Measurements from ENCODE around the gene HDDC3. TPM values are rescaled to one million over a fixed set of nuclear protein-coding genes. Genes with fewer than 3 reads are reported as not detected.
A peak's percentile ranks its signal among the peaks of the same experiment; 100 is the strongest.
"Not testable (repeated sequence)": the region's sequence is repeated elsewhere in the genome, so short reads cannot be mapped to it uniquely, and the experiment has no call there.

Gene HDDC3
- total RNA-seq, 1 experiment from 2014 or later: 13.3 TPM

DNA sequence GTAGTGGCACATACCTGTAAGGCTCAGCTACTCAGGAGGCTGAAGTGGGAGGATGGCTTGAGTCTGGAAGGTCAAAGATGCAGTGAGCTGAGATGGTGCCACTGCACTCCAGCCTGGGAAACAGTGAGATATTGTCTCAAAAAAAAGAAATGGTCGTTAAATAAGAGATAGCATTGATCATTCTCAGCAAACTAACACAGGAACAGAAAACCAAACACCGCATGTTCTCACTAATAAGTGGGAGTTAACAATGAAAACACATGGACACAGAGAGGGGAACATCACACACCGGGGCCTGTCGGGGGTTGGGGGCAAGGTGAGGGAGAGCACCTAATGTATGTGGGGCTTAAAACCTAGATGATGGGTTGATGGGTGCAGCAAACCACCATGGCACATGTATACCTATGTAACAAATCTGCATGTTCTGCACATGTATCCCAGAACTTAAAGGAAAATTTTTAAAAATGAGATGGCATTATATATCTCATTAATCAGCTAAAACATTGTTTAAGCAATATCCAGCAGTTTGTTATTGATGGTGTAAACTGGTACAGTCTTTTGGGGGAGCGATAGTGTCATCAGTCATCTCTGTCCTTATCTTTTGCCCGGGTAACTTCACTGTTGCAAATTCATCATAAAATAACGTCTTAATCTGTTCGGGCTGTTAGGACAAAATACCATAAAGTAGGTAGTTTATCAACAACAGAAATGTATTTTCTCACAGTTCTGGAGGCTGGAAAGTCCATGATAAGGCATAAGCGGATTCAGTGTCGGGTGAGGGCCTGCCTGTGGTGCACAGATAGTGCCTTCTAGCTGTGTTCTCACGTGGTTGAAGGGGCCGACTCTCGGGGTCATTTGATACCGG, 30.9 kb downstream of the HDDC3 start:
- Histone ChIP-seq H4K91ac (ENCODE audit: insufficient read length, low read depth, low read length) (no peak overlapping the region), H2BK5ac (ENCODE audit: insufficient read length, low read length) (no peak overlapping the region), H3K79me2 (ENCODE audit: insufficient read depth, low read length) (no peaks in the 10 kb centered on the region), H3T11ph (ENCODE audit: low read length) (no peak overlapping the region), H3K9ac (ENCODE audit: extremely low read depth, insufficient read length, low read length) (no peak overlapping the region), H3K23me2 (ENCODE audit: insufficient read length, low read depth, low read length, poor library complexity, severe bottlenecking) (peaks cover 8% of the 10 kb centered on the region), H3K18ac (ENCODE audit: insufficient read length, low read depth, low read length) (no peak overlapping the region), H3K4me2 (ENCODE audit: insufficient read depth, insufficient read length, low read length) (no peak overlapping the region), H3K27ac (ENCODE audit: insufficient read length, low read depth, low read length) (no peak overlapping the region), H2AFZ (ENCODE audit: low read length) (no peak overlapping the region), H2BK20ac (ENCODE audit: low read depth, low read length, poor library complexity, severe bottlenecking) (no peak overlapping the region), H4K8ac (replicated peaks; ENCODE audit: insufficient read length, low read depth, low read length) (no peak overlapping the region), H3K23ac (ENCODE audit: insufficient read length, low read depth, low read length) (no peak overlapping the region), H3K79me1 (ENCODE audit: insufficient read depth, low read depth, low read length, poor library complexity, severe bottlenecking) (no peaks in the 10 kb centered on the region), H2AK5ac (ENCODE audit: insufficient read length, low read length) (no peak overlapping the region), H4K5ac (ENCODE audit: insufficient read length, low read depth, low read length) (no peak overlapping the region), H2BK15ac (ENCODE audit: low read depth, low read length) (no peak overlapping the region), H4K20me1 (ENCODE audit: control insufficient read depth, insufficient read depth, insufficient read length) (no peaks in the 10 kb centered on the region), H3K27me3 (ENCODE audit: insufficient read depth, low read length) (no peaks in the 10 kb centered on the region; the same call in 1 of the 2 replicates), H3K56ac (ENCODE audit: insufficient read length, low read depth, low read length) (no peak overlapping the region), H3K9me3 (ENCODE audit: control insufficient read depth, low read depth, low read length) (no peaks in the 10 kb centered on the region), H3K4ac (ENCODE audit: low read depth, low read length) (no peak overlapping the region), H2BK120ac (ENCODE audit: low read depth, low read length, poor library complexity, severe bottlenecking) (no peak overlapping the region), H2BK12ac (ENCODE audit: insufficient read length, low read depth, low read length) (no peak overlapping the region), H3K14ac (ENCODE audit: insufficient read depth, low read length) (no peak overlapping the region), H3K4me1 (ENCODE audit: insufficient read depth, low read length) (peaks cover 3% of the 10 kb centered on the region; the same call in 1 of the 2 replicates)
- Mint-ChIP-seq H3K4me3 (peak overlapping the region; percentile 70 to 87), H3K27ac (no peak overlapping the region), H3K9me3 (no peaks in the 10 kb centered on the region), H3K27me3 (ENCODE audit: low read depth) (peaks cover 29% of the 10 kb centered on the region), H3K36me3 (ENCODE audit: insufficient read depth in 1 of 3, low read depth in 3 of 3) (peaks cover 7 to 16% (median 12%) of the 10 kb centered on the region in 3 experiments), H3K4me1 (peaks cover 19% of the 10 kb centered on the region in 2 experiments)
- TF ChIP-seq, protein P1, sequence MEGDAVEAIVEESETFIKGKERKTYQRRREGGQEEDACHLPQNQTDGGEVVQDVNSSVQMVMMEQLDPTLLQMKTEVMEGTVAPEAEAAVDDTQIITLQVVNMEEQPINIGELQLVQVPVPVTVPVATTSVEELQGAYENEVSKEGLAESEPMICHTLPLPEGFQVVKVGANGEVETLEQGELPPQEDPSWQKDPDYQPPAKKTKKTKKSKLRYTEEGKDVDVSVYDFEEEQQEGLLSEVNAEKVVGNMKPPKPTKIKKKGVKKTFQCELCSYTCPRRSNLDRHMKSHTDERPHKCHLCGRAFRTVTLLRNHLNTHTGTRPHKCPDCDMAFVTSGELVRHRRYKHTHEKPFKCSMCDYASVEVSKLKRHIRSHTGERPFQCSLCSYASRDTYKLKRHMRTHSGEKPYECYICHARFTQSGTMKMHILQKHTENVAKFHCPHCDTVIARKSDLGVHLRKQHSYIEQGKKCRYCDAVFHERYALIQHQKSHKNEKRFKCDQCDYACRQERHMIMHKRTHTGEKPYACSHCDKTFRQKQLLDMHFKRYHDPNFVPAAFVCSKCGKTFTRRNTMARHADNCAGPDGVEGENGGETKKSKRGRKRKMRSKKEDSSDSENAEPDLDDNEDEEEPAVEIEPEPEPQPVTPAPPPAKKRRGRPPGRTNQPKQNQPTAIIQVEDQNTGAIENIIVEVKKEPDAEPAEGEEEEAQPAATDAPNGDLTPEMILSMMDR (conservative IDR thresholded peaks at IDR 0.05): no peak
- no CpG with 5 or more reads among the region's 14 CpGs for WGBS (ENCODE audit: extremely low coverage, insufficient read length, low lambda C conversion rate)
- DNase-seq: no peak

DNA sequence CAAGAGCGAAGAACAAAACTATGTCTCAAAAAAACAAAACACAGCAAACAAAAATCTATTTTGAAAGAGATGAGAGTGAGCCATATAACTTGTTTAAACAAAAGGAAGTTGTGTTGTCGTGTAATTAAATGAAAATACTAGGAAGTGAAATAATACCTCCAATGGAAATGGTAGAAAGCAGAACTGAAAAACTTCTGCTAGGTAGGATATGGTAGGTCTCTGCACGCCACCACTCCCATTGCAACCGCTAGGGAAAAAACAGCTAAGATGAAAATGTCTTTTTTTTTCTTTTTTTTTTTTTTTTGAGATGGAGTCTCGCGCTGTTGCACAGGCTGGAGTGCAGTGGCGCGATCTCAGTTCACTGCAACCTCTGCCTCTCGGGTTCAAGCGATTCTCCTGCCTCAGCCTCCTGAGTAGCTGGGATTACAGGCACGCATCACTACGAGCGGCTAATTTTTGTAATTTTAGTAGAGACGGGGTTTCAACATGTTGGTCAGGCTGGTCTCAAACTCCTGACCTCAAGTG, 35.2 kb downstream of the HDDC3 start:
- H3K27me3 Mint-ChIP-seq (ENCODE audit: low read depth): peaks cover 13% of the 10 kb centered on the region
- not testable (repeated sequence) for H3K4me1 ChIP-seq (ENCODE audit: insufficient read depth, low read length); H2AFZ ChIP-seq (ENCODE audit: low read length); H3K4ac ChIP-seq (ENCODE audit: low read depth, low read length); H4K91ac ChIP-seq (ENCODE audit: insufficient read length, low read depth, low read length); H2BK15ac ChIP-seq (ENCODE audit: low read depth, low read length); H3K14ac ChIP-seq (ENCODE audit: insufficient read depth, low read length); DNase-seq; H3K79me1 ChIP-seq (ENCODE audit: insufficient read depth, low read depth, low read length, poor library complexity, severe bottlenecking); H2BK12ac ChIP-seq (ENCODE audit: insufficient read length, low read depth, low read length); H3K56ac ChIP-seq (ENCODE audit: insufficient read length, low read depth, low read length); H3K9me3 Mint-ChIP-seq; H3K9ac ChIP-seq (ENCODE audit: extremely low read depth, insufficient read length, low read length); H2AK5ac ChIP-seq (ENCODE audit: insufficient read length, low read length); H3K27ac ChIP-seq (ENCODE audit: insufficient read length, low read depth, low read length); H3T11ph ChIP-seq (ENCODE audit: low read length); H3K9me3 ChIP-seq (ENCODE audit: control insufficient read depth, low read depth, low read length); H4K8ac ChIP-seq (replicated peaks; ENCODE audit: insufficient read length, low read depth, low read length); H3K4me2 ChIP-seq (ENCODE audit: insufficient read depth, insufficient read length, low read length); H2BK120ac ChIP-seq (ENCODE audit: low read depth, low read length, poor library complexity, severe bottlenecking); H3K4me3 Mint-ChIP-seq; H3K27me3 ChIP-seq (ENCODE audit: insufficient read depth, low read length); H2BK5ac ChIP-seq (ENCODE audit: insufficient read length, low read length); H3K18ac ChIP-seq (ENCODE audit: insufficient read length, low read depth, low read length); H4K20me1 ChIP-seq (ENCODE audit: control insufficient read depth, insufficient read depth, insufficient read length); H3K79me2 ChIP-seq (ENCODE audit: insufficient read depth, low read length); H4K5ac ChIP-seq (ENCODE audit: insufficient read length, low read depth, low read length); H3K23ac ChIP-seq (ENCODE audit: insufficient read length, low read depth, low read length); H2BK20ac ChIP-seq (ENCODE audit: low read depth, low read length, poor library complexity, severe bottlenecking); H3K23me2 ChIP-seq (ENCODE audit: insufficient read length, low read depth, low read length, poor library complexity, severe bottlenecking); H3K27ac Mint-ChIP-seq
- 100% methylated on average over 1 of the region's 14 CpGs for WGBS (ENCODE audit: extremely low coverage, insufficient read length, low lambda C conversion rate)
- peaks cover 3 to 10% (median 7%) of the 10 kb centered on the region in 3 experiments for H3K36me3 Mint-ChIP-seq (ENCODE audit: insufficient read depth in 1 of 3, low read depth in 3 of 3)
- peaks cover 11 to 12% of the 10 kb centered on the region in 2 experiments for H3K4me1 Mint-ChIP-seq
